ENCODE measurements around the gene ATP10A.

GRCh38 chr15:25897658-25898057 is 34.5 kb upstream of the ATP10A start:
- TF ChIP-seq POLR2A (IDR thresholded peaks at IDR 0.05; ENCODE audit: low read depth, low read length) (no peak), TAF1 (IDR thresholded peaks at IDR 0.05; ENCODE audit: low read depth, low read length) (no peak), POLR2AphosphoS5 (IDR thresholded peaks at IDR 0.05; ENCODE audit: low read depth, low read length) (no peak), POU2F2 (IDR thresholded peaks at IDR 0.05; ENCODE audit: low read depth, low read length) (no peak), SPI1 (IDR thresholded peaks at IDR 0.05; ENCODE audit: low read depth, low read length) (no peak), PAX5 (IDR thresholded peaks at IDR 0.05; ENCODE audit: insufficient read depth, low read length, severe bottlenecking) (no peak)
